HG03575 (cell line): Measurements from ENCODE around the gene H1-8.

Experiments used
- ATAC-seq: cut with Tn5 transposase; IDR thresholded peaks from one replicate; pipeline ENCODE4 v1.9.1; 2021; ENCODE audit not compliant: unreplicated experiment, insufficient number of reproducible peaks, low FRiP score; ENCODE audit errors: extremely low read depth

The H1-8 gene

DNA sequence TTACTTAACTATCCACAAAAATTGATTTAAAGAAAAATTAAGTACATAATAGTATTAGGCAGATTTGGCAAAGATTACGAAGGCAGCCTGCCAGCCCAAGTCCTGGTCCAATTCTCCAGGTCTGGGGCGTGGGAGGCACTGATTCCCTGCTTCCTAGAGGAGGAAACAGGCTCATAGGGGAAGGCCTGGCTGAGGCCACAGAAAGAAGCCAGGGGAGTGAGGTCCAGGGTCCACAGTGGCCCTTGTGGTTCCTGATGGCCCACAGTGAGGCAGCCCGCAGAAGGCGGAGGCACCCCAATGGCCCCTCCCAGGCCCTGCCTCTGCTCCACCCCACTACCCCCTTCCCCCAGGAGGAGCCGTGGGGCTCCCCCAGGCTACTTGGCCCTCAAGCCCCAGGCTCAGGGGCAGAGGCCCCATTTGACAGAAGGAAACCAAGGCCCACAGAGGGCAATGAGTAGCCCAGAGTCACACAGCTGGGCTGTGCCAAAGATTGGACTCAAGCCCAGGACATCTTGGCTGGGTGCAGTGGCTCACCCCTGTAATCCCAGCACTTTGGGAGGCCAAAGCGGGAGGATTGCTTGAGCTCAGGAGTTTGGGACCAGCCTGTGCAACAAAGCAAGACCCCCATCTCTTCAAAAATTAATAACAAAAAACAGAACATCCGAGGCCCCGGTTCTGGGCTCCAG lies 21.0 kb downstream of the H1-8 start:
- ATAC-seq: no peak

DNA sequence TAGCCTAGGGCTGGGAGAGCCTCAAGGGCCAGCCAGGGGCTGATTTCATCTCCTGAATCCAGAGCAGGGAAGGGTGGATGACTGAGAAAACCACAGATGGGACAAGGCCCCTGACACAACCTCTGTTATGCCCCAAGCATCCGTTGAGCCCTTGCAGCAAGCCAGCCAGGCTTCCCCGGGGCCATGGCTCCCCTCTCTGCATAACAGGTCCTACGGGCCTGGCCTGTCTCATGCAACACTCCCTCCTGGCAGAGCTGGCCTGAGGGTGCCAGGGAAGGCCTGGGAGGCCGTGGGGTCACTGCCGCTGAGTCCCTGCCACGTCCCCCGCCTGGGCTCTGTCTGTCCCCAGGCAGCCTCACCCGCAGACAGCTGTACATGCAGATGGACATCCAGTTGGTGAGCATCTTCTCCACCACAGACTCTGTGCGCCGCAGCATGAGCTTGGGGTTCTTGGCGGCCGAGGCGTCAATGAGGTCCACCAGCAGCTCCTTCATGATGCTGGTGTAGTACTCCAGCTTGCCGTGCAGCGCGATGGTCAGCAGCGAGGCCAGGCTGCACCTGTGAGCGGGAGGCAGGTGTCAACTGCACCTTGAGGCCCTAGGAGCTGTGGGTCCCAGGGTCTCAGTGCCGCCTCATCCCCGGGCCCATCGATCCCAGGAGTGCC lies 22.1 kb downstream of the H1-8 start:
- ATAC-seq: no peak

DNA sequence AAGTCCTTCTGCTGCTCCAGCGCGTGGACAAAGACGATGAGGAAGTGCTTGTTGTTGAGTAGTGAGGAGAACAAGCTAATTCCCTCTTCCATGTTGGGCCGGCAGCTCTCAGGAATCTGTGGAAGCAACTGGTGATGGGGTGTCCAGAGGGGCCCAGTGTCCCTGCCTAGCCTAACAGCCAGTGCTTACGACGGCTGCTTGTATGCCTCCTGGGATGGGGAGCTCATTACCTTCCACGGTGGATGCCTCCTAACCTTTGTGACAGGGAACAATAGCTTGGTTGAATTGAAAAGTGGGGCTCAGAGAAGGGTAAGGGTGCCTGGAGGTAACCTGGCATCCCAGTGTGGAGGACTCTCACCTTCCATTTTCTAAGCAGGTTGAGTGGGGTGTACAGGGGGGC lies 22.9 kb downstream of the H1-8 start:
- no peak for ATAC-seq

- ATAC-seq: no peak
Measured at GRCh38 chr3:129567176-129567705, 24.3 kb downstream of the H1-8 start.

DNA sequence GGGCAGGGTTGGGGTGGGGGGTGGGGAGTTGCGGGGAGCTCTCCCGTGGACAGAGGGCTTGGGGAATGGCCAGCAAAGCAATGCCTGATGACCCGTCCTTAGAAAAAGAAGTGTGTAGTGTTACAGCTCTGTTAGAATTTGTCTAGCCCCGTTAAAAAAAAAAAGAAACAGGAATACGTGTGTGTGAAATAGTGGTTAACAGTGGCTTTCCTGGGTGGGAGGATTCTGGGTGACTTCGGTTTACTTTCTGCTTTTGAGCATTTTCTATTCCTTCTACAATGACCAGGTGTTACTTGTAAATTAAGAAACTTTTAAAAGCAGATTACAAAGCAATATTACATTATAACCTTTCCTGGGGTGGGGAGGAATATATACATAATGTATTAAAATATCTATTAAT lies 25.0 kb downstream of the H1-8 start:
- no peak for ATAC-seq

GRCh38 chr3:129569856-129570255 lies 26.9 kb downstream of the H1-8 start:
- ATAC-seq: no peak

GRCh38 chr3:129571605-129572547 lies 28.9 kb downstream of the H1-8 start:
- ATAC-seq: no peak

DNA sequence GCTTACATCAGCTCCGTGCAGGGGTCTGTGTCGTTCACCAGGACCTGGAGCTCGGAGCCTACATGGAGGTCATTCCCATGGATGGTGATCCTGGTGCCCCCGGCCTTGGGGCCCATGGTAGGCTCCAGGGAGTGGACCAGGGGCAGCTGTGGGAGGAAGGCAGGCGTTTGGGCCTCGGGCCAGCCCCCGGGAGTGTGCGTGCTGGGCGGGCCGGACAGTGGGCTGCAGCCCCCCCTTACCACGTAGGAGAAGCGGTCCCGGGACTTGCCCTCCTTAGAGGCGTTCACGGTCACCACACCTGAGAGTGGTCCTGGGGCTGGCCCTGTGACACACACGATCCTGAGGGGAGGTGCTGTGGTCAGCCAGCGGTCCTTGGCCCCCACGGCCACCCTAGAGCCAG lies 29.6 kb downstream of the H1-8 start:
- ATAC-seq: no peak

DNA sequence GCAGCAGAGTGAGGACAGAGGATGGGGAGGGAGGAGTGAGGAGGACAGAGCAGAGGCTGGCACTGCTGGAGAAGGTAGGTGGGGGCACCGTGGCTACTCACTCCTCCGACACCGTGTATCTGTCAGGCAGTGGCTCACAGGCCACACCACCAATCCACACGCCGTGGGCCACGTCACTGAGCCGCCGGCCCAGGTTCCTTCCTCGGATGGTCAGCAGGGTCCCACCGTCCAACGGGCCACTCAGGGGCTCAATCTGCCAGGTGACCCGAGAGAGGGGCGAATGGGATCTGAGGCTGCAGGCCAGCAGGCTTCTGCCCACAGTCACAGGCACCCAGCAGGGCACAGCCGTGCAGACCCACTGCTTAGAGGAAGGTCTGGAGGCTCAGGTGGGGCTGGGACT lies 30.5 kb downstream of the H1-8 start:
- no peak for ATAC-seq

DNA sequence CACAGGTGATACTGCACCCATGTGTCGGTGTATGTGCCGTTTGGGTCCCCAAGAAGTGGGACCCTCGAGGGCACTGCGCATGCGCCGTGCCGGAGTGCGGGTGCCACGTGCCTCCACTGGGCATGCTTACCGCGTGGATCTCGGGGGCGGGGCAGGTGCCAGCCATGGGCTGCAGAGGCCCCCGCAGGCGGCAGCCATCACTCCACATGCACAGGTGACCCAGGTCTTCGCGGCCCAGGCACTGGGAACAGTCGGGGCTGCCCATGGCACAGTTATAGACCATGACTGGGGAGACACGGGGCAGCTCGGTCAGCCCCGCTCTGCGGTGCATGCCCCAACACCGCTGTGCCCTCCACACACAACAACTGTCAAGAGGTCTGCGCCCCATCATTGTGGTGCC lies 31.2 kb downstream of the H1-8 start:
- ATAC-seq: no peak

GRCh38 chr3:129575233-129575996 lies 32.4 kb downstream of the H1-8 start:
- no peak for ATAC-seq

DNA sequence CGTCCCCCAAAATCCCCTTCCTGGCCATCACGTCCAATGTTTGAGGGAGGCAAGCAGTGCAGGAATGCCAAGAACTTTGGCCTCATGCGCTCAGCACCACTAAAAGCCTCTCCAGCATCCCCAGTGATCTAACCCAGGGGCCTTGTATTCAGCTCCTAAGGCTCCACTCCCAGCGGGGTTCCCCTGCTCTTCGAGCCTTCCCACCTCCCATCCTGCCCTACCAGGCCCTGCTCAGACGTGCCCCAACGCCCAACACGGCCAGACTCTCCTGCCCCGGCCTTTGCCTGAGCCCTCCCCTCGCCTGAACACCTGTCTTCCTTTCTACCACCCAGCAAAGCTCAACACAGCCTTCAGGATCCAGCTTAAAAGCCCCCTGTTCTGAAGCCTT lies 33.0 kb downstream of the H1-8 start:
- no peak for ATAC-seq

- ATAC-seq: no peak
Measured at GRCh38 chr3:129576514-129577352, 33.8 kb downstream of the H1-8 start.

GRCh38 chr3:129577366-129577765 lies 34.4 kb downstream of the H1-8 start:
- ATAC-seq: no peak

- no peak for ATAC-seq
Measured at GRCh38 chr3:129577925-129578786, 35.2 kb downstream of the H1-8 start.

GRCh38 chr3:129579991-129580390 lies 37.0 kb downstream of the H1-8 start:
- ATAC-seq: no peak

DNA sequence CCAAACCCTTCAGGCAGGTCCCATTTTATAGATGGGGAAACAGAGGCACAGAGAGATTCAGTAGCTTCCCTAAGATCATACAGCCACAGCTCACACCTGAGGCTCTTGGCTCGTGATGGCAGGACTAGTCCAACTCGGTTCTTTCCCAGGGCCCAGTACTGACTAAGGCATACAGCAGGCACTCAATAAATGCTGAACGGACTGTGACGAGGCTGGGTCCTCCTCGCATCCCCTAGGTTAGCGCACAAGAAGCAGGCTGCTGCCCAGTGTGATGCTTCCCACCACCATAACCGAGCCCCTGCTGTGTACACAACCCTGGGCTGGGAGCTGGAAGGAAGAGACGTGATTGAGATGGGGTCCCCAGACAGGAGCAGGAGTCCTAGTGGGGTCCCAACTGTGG lies 38.6 kb downstream of the H1-8 start:
- no peak for ATAC-seq
